NCI-H1417 treated with DMSO at 0.1 percent for 48 hours (cell line): Measurements from ENCODE around the gene PLCB3.

Experiments
- DNase-seq: peaks from one replicate; lab custom pipeline; 2025; lab: John Stamatoyannopoulos, UW

PLCB3 gene

DNA sequence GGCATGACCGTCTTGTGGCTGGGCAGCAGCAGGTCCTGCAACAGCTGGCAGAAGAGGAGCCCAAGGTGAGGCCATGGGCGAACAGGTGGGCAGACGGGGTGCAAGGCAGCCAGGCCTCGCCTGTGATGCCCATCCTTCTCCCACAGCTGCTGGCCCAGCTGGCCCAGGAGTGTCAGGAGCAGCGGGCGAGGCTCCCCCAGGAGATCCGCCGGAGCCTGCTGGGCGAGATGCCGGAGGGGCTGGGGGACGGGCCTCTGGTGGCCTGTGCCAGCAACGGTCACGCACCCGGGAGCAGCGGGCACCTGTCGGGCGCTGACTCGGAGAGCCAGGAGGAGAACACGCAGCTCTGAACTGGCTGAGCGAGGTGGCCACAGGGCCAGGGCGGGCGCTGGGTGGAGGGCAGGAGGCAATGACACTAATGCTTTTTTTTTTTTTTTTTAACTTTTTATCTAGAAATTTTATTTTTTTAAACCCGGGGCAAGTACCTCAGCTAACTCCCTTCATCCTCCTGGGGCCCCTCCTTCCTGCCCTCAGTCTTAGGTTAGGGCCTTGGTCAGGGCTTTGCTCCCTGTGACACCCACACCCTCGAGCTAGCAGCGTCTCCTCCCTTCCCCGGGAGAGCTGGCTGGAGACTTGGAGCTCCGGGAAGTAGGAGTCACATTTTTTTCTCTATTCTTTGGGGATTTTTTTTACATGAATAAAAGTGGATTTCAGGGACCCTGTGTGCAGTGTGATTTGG lies 16.0 kb downstream of the PLCB3 start:
- no peak for DNase-seq

DNA sequence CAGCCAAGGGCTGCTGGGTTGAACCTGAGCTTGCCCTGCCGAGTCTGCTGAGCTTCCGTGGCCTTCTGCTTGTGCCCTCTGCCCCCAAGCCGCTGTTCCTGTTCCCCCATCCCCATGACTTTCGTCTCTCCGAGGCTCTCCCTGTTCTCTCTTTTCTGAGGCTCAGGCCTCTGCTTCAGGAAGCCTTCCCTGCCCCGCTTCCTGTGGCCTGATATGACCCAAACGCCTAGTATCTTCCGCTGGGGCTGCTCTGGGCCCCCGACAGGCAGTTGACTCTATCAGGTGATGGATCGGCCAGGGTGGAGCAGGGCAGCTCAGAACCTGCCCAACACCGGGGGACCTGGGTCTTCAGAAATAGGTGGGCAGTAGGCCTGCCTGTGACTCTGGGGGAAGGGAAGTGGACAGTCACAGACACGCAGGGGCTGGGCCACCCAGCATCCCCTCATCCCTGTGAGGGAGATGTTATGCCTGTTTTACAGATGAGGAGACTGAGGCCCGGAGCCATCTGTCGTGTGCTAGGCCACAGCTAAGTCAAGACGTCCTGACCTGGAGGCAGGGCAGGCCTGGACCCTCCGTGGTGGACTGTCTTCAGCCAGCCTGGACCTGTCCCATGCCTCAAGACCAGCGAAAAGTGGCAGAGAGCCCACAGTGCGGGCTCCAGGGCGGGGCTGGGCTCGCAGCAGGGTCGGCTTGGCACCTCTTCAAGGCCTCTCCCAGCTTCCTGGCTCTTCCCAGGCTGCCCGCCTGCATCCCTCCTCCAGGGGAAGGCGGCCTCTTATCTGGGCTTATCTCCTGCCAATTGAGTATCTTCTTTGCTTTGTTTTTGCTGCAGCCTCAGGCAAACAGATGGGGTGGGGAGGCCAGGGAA lies 16.9 kb downstream of the PLCB3 start:
- DNase-seq = no peak

DNA sequence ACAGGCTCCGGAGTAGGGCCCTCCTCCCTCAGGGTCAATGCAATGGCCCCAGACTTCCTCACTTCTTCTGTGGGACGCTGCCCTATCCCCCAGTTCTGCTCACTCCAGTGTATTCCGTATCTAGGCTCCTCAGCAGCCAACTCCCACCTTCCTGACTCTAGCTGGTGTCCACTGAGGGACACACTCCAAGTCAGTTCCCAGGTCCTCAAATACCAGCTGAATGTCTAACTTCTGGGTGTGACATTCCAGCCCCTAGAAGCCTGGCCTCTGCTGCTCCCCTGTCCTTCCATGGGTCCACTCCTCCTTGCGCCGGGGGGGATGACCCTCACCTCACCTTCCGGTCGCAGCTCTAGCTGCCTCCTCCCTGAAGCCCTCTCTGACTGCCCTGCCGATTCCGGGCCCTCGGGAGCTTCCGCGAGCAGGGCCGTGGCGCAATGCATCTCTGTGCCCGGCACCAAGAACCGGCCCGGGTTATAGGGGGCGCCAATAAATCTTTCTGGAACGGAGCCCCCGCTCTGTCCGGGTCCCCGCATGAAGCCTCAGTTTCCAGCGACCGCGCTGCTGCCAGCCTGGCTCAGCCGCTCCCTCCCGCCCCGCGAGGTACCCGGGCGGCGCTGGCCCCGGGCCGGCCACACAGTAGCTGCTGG lies 17.7 kb downstream of the PLCB3 start:
- DNase-seq = no peak

DNA sequence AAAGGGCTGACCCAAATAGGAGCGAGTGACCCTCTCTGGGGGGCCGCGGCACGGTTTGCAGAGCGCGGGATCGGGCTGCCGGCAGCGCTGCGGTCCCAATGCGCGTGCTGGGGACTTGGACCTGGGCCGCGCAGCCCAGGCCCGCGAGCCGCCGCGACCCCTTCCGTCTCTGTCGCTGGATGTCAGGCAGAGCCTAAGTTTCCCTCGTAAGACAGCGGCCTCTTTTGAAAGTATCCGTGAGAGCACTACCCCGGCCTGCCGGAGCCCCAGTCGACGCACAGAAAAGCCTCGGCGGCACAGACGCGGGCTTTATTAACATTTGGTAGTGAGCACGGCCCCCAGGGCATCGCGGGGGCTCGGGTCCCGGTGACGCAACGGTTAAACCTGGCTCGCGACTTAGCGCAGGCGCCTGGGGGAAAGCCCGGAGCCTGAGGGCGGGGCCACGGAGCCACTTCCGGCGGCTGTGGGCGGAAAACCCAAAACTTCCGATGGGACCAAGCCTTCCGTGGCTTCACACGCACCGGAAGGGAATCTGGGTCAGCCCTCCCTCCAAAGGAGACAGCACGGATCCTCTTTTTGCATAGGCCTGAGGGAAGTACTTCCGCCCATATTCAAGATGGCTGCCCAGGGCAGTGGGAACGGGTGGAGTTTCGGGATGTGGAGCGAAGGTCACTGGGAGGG lies 18.4 kb downstream of the PLCB3 start:
- peak; percentile 99 for DNase-seq

DNA sequence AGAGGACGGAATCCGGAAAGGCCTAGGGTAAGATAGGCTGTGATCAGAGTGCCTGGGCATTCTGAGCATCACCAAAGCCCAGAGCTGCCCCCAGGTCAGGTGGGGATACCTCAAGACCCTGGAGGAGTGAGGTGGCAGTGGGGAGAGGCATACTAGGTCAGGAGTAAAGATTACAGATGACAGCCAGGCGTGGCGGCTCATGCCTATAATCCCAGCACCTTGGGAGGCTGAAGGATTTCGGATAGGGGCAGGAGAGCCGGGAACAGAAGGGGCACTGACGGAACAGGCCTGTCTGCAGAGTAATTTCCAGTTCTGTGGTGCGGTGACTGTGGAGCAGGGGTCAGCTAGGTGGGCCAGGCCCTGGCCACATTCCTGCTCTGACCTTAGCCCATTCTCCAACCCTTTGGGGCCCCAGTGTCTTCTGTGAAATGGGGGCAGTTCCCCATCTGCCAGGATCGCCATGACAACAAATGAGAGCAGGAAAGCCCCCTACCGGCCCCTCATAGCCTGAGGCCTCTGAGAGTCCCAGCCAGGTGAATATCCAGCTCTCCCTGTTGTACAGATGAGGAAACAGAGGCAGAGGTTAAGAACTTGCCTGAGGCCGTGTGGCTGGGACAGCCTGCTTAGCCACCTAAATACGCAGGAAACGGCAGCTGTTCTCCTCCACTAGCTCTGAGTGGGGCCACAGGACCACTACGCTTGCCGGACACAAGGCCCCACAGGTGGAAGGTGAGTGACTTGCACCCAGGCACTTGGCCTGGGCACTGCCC lies 23.9 kb downstream of the PLCB3 start:
- no peak for DNase-seq

DNA sequence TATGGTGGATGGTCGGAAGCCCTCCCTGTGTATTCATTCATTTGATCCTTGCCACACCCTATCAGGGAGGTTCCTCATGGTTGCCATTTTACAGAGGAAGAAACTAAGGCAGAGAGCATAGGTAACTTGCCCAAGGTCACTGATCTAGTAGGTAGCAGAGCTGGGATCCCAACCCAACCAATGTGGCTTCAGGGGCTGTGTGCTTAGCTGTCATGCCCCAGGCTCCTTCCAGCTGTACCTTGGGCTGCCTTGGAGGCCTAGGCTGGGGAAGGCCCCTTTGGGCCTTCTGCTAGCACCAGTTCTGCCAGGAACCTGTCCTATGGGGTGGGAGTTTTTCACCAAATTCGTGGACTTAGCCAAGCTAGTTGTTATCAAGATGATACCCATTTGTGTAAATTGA lies 24.5 kb downstream of the PLCB3 start:
- no peak for DNase-seq

DNA sequence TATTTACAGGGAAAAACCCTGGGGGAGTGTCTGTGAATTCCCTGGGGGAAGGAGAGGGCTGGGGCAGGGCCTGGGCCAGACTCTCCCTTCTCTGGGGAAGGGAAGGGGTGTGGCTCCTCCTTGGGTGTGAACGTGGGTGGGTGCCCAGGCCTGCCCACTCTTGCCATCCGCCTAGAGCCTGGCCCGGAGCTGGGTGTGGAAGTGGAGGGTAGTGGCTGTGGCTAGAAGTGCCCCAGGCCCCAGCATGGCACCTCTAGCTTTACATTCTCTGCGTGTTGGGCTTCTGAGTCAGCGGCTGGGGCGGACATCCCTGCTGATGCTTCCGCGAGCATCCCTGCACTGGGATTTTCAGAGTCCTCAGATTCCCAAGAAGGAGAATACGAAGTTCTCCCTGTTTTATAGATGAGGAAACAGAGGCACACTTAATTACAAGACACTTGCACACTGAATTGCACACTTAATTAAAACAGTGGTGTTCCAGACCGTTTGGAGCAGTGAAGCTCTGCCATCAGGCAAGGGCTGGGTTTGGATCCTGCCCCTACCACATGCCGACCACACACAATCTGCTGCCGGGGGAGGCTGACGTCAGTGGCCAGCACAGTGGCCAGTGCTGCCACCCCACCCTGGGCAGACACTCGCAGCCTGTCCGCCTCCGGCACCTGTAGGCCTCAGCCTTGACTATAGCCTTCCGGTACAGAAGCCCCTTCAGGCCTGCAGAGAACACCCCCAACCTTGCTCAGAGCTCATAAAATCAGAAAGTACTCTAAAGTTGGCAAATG lies 25.5 kb downstream of the PLCB3 start:
- DNase-seq = no peak

DNA sequence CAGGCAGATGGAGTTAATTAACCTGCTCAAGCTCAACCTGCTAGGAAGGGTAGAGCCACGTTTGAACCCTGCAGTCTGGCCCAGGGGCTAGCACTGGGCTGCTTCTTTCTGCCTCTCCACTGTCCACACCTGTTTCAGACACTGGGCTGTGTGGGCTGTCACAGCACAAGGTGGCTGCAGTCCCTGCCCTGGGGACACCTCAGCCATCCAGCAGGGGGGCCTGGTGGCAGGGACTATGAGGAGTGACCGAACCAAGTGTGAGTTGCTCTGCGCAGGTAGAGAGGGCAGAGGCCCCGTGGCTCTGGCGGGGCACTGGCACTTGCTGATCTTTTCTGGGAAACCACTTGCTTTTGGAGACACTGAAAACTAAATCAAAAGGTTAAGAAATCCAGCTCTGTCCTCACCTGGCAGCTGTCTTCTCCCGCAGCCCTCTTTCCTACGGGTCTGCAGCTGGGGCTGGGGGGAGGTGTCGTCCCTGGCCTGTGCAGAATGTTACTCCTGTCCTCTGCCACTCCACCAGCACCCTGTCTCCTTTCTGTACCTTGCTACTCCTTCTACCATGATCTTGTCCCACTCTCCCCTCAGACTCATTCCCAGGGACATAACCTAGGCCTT lies 27.4 kb downstream of the PLCB3 start:
- no peak for DNase-seq

DNA sequence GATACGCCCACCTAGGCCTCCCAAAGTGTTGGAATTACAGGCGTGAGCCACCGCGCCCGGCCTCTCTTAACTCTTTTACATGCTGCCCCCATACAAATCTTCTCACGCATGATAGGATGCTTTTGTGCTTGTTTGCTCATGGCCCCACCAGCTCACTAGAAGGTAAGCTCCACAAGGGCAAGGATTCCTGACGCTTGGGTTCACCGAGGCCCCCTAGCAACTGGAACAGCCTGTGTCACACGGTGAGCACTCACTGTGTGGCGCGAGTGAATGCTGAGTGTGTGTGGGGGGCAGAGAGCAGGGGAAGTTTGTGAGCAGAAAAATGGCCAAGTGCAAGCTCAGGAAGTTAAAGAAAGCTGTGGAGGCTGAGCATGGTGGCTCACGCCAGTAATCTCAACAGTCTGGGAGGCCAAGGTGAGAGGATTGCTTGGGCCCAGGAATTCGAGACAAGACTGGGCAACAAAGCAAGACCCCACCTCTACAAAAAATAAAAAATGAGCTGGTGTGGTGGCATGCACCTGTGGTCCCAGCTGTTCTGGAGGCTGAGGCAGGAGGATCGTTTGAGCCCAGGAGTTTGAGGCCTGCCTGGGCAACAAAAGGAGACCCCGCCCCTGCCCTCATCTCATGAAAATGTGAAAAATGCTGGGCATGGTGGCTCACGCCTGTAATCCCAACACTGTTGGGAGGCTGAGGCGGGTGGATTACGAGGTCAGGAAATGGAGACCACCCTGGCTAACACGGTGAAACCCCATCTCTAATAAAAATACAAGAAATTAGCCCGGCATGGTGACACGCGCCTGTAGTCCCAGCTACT lies 30.8 kb downstream of the PLCB3 start:
- DNase-seq = no peak

DNA sequence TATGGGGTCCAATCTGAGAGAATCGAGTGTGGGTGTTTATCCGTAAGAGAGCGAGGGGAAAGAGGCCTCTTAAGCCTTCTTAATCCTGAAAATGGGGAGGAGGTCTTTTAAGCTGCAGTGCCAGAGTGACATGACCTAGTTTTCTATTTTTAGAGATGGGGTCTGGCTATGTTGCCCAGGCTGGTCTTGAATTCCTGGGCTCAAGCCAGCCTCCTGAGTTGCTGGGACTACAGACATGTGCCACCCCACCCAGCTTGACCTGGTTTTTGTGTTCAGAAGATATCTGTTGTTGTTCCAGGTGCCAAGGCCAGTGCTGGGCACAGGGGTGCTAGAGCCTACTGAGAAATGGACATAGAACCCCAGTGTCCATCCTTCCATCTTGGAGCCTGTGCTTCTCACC lies 31.8 kb downstream of the PLCB3 start:
- no peak for DNase-seq

DNA sequence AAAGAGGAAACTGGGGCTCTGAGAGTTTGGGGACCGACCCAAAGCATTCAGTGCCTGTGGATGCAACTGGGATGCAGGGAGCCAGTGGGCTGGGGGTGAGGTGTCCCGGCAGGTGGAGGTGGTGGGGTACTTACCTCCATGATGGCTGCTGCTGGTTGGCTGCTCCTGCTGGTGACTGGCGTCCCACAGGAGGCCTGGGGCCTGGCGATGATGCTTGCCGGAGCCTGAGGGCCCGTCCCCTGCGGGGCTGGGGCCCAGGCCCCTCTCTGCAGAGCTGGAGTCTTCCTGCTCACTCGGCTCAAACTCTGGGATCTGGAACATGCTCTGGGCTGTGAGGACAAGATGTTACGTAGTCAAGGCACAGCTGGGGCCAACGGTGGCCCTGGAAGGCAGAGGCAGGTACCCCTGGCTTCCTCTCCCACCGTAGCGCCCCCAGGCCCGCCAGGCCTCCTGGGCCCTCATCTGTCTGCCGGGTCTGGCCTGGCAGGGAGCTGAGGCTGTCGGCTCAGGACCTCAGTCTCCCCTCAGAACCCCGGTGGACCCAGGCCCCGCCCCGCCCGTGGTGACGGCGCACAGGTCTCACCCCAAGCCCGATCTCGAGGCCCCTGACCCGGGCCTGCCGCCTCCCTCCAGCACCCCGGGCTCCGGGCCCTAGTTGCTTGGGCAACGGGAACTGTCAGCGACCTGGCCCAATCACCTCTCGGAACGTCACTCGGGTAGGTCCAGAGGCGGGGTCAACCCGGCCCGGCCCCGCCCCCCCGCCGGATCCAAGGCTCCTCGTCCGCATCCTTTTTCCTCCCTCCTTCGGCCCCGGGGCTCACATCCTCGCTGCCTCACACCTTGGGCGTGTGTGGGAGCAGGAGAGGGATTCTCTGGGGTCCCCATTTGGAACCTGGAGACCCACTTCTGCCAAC lies 33.0 kb downstream of the PLCB3 start, which contains the start of gene BAD:
TSS of gene BAD (minus strand) at position 618 of the 914 bp plus-strand sequence. CDS start at position 321, 297 bp downstream.
- peak; percentile 69 for DNase-seq

DNA sequence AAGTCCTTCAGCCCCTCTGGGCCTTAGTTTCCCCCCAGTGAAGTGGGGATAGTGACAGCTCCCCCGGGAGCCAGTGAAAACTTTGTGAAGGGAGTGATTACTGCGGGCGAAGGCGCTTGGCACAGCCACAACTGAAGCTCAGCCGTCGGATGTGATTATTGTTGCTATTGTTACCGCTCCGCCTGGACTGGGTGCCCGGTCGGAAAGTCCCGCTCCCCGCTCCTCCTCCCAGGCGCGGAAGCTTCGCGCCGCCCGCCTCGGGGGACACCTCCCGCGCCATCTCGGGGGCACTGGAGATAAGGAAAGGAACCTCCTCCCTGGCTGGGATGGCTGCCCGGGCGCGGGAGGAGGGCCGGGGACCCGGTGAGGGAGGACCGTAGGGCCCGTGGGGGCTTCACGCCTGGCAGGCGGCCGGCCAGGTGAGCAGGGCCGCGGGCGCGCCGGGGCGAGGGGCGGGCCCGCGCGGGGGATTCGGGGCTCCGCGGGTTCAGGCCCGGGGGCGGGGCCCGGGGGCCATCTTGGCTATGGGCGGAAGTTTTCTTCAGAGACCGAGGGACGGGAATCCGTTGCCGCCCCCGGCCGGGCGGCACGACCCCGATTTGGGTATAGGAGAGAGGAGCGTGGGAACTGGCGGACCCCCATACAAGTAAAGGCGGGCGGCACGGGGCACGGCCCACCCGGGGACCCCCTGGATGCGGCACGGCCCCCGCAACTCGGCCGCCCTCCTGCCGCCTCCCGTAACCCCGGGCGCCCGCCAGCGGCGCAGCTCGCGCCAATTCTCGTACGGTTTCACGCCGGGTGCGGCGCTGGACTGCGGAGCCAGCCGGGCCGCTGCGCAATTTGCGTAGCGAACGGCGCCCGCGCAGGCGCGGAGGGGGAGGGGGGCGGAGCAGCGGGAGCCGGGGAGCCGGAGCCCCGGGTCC lies 33.9 kb downstream of the PLCB3 start, which contains the start of gene GPR137:
TSS of gene GPR137 (plus strand) at position 887 of the 923 bp plus-strand sequence. CDS start 677 bp downstream, outside the sequence.
- no peak for DNase-seq

DNA sequence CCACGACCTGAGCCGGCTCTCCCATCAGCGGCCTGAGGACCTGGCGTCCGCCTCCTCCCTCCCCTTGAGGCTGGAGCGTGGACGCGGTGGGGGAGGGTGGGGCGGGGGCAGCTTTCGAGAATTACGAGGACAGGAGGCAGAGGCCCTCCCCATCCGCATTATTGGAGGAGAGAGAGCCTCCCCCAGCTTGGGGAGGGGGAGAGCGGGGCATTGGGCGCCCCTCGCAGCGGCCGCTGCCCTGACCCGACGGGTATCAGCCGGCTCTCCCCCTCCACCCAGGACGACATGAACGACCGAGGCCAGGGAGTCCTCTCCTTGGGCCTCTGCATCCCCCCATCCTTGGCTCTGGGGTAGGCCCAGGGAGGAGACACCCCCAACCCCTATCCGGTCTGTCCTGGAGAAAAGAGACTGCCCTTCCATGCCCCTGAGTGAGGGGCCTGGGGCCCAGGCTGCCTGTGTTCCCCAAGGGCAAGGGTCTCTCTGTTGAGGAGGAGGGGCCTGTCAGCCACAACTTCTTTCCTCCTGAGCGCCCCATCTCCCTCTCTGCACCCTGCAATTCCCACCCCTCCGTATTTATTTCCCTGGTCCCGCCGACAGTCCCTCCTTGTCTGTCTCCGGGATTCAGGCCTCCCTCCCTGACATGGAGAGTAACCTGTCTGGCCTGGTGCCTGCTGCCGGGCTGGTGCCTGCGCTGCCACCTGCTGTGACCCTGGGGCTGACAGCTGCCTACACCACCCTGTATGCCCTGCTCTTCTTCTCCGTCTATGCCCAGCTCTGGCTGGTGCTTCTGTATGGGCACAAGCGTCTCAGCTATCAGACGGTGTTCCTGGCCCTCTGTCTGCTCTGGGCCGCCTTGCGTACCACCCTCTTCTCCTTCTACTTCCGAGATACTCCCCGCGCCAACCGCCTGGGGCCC lies 34.8 kb downstream of the PLCB3 start:
- no peak for DNase-seq

DNA sequence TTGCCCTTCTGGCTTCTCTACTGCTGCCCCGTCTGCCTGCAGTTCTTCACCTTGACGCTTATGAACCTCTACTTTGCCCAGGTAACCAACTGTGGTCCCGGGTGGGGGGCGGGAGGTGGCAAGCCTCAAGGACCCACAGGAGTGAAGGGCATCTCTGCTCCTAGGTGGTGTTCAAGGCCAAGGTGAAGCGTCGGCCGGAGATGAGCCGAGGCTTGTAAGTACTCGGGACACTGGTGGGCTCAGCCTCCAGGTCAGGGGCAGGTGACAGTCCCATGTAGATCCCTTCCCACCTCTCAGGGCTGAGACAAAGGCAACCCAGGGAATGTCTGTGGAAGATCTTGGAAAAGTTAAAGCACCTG lies 35.5 kb downstream of the PLCB3 start:
- no peak for DNase-seq

DNA sequence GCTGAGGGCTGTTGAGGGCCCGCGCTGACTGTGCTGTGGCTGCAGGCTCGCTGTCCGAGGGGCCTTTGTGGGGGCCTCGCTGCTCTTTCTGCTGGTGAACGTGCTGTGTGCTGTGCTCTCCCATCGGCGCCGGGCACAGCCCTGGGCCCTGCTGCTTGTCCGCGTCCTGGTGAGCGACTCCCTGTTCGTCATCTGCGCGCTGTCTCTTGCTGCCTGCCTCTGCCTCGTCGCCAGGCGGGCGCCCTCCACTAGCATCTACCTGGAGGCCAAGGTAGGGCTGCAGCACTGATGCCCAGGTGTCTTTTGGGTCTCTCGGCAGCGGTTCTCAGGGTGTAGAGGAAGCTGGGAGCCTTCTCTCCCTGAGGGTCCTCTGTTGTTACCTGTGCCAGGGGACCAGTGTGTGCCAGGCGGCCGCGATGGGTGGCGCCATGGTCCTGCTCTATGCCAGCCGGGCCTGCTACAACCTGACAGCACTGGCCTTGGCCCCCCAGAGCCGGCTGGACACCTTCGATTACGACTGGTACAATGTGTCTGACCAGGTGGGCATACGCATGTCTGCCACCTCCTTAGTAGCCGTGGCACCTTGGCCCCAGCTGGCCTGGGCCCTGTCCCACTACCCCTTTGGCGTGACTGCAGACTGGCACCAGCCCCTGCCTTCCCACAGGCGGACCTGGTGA lies 36.5 kb downstream of the PLCB3 start:
- DNase-seq = no peak
